ENCODE results near the gene PCGF2. TPM values are rescaled to one million over a fixed set of nuclear protein-coding genes. Genes with fewer than 3 reads are reported as not detected.
A peak's percentile ranks its signal among the peaks of the same experiment; 100 is the strongest.

Gene PCGF2
- total and polyA plus RNA-seq, 10 of the 15 experiments (the other 5 are each of a cell fraction or from before 2014, with no cell fraction given): 2.7 to 35.6 (median 7.2) TPM

DNA sequence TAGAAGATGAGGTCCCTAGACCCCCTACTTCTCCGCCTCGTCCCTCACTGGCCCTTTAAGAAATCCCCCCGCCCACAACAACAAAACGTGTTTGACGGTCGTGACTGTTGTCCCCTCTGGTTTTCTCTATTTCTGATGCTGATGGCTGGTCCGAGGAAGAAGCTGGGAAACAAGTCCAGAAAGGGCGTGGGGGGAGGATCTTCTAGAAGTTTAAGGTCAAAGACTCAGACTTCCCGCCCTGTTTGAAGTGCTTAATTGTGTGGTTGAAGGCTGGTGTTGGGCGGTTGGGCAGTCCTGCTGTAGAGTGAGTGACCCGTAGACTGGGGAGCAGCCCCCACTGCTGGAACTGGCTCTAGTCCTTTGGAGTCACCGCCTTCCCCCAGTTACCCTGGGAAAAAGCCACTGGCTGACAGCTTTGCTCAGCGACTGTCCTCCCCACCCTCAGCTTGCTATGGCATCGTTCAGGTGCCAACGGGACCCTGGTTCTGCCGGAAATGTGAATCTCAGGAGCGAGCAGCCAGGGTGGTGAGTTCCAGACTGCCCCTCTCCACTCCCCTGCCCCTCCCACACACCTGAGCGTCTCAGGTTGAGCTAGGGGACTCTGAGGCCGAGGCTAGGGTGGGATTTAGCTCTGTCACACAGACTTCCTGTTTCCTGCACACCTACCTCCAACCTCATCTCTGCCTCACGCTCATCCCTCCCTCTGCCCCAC lies 41.5 kb downstream of the PCGF2 start (continued):
- TF ChIP-seq MXI1 (IDR thresholded peaks at IDR 0.05; ENCODE audit: low read depth, low read length) (no peak), NFIC (IDR thresholded peaks at IDR 0.05; ENCODE audit: low read depth, low read length) (no peak), POLR2AphosphoS5 (IDR thresholded peaks at IDR 0.05; ENCODE audit: low read length) (peak; percentile 27; the same call in 1 of the 2 replicates), RAD51 (IDR thresholded peaks at IDR 0.05) (no peak), NFXL1 (IDR thresholded peaks at IDR 0.05; ENCODE audit: borderline replicate concordance) (no peak), ATF2 (IDR thresholded peaks at IDR 0.05; ENCODE audit: low read length) (no peak), SREBF1 (IDR thresholded peaks at IDR 0.05; ENCODE audit: low read length) (no peak), HDAC6 (IDR thresholded peaks at IDR 0.05; ENCODE audit: unreplicated experiment) (no peak), TCF7 (IDR thresholded peaks at IDR 0.05; ENCODE audit: borderline replicate concordance) (no peak), YBX1 (IDR thresholded peaks at IDR 0.05) (no peak), EZH2 (IDR thresholded peaks at IDR 0.05; ENCODE audit: borderline replicate concordance, control insufficient read depth, low read depth, low read length) (no peak), SPI1 (IDR thresholded peaks at IDR 0.05; ENCODE audit: borderline replicate concordance, insufficient read depth, low read depth, low read length) (peak; percentile 77; the same call in 1 of the 2 replicates), POLR2A (IDR thresholded peaks at IDR 0.05; ENCODE audit: low read depth, low read length) (no peak), PAX8 (IDR thresholded peaks at IDR 0.05) (no peak), CHD4 (IDR thresholded peaks at IDR 0.05) (no peak), CREM (IDR thresholded peaks at IDR 0.05; ENCODE audit: low read depth) (no peak), ESRRA (IDR thresholded peaks at IDR 0.05; ENCODE audit: low read length) (no peak), SRF (IDR thresholded peaks at IDR 0.05; ENCODE audit: low read depth in 2 of 2, low read length in 2 of 2) (no peak), POU2F2 (IDR thresholded peaks at IDR 0.05; ENCODE audit: borderline replicate concordance, low read depth, low read length) (no peak), TCF3 (IDR thresholded peaks at IDR 0.05; ENCODE audit: borderline replicate concordance, insufficient read depth, low read depth, low read length) (0 out of 2 replicates have a peak, but pooled peaks have one; percentile 13), ZNF24 (IDR thresholded peaks at IDR 0.05) (no peak), MYB (IDR thresholded peaks at IDR 0.05; ENCODE audit: borderline replicate concordance, low read depth, low read length) (no peak)
- TF ChIP-seq, protein P1, sequence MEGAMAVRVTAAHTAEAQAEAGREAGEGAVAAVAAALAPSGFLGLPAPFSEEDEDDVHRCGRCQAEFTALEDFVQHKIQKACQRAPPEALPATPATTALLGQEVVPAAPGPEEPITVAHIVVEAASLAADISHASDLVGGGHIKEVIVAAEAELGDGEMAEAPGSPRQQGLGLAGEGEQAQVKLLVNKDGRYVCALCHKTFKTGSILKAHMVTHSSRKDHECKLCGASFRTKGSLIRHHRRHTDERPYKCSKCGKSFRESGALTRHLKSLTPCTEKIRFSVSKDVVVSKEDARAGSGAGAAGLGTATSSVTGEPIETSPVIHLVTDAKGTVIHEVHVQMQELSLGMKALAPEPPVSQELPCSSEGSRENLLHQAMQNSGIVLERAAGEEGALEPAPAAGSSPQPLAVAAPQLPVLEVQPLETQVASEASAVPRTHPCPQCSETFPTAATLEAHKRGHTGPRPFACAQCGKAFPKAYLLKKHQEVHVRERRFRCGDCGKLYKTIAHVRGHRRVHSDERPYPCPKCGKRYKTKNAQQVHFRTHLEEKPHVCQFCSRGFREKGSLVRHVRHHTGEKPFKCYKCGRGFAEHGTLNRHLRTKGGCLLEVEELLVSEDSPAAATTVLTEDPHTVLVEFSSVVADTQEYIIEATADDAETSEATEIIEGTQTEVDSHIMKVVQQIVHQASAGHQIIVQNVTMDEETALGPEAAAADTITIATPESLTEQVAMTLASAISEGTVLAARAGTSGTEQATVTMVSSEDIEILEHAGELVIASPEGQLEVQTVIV (IDR thresholded peaks at IDR 0.05; ENCODE audit: borderline replicate concordance, partially characterized antibody): no peak

All from GM12878 (cell line).